Inferior parietal cortex (tissue), 1 donor: ENCODE measurements around the gene KNL1.
"Not testable (repeated sequence)": the region's sequence is repeated elsewhere in the genome, so short reads cannot be mapped to it uniquely, and the experiment has no call there.

ENCODE experiments used
- DNase-seq: peaks from one replicate; pipeline ENCODE4 v3.0.0-alpha.2; 2016; ENCODE audit errors: extremely low spot score

The KNL1 gene

GRCh38 chr15:40581796-40582195 lies 12.3 kb upstream of the KNL1 start:
- DNase-seq: not testable (repeated sequence)

- DNase-seq: peak; percentile 9
Observed at GRCh38 chr15:40582726-40583246, 11.3 kb upstream of the KNL1 start.

GRCh38 chr15:40584191-40584590 lies 9.9 kb upstream of the KNL1 start:
- peak; percentile 66 for DNase-seq

- DNase-seq: no peak
Observed at GRCh38 chr15:40590667-40591050, 3.4 kb upstream of the KNL1 start.

- no peak for DNase-seq
Observed at GRCh38 chr15:40591389-40591788, 2.7 kb upstream of the KNL1 start.

- peak; percentile 27 for DNase-seq
Observed at GRCh38 chr15:40593165-40593564, 884 bp upstream of the KNL1 start.

- DNase-seq: peak; percentile 9
Observed at GRCh38 chr15:40594429-40594836, 384 bp downstream of the KNL1 start.

DNA sequence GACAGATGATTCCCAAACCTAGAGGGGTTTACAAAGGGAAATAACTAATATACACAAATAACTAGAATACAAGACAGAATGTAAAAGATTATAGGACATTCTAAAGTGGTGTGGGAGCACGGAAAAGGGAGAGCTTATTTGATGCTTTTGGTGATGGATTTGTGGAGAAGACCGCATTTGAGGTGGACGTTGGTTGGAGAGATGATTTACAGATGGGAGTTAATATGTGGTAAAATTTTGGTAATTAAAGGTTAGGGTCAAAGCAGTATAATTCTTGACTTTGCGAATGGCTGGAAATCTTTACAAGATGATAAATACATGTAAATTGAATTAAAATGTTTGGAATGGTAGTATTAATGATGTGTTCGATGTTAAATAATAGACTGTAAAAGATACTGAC lies 1.2 kb downstream of the KNL1 start:
- DNase-seq: no peak

GRCh38 chr15:40595773-40596172 lies 1.7 kb downstream of the KNL1 start:
- no peak for DNase-seq

GRCh38 chr15:40597024-40597423 lies 3.0 kb downstream of the KNL1 start:
- DNase-seq: no peak

- no peak for DNase-seq
Observed at GRCh38 chr15:40598126-40598525, 4.1 kb downstream of the KNL1 start.

- no peak for DNase-seq
Observed at GRCh38 chr15:40598672-40599071, 4.6 kb downstream of the KNL1 start.

GRCh38 chr15:40600956-40601355 lies 6.9 kb downstream of the KNL1 start:
- no peak for DNase-seq

- no peak for DNase-seq
Observed at GRCh38 chr15:40603935-40604334, 9.9 kb downstream of the KNL1 start.

DNA sequence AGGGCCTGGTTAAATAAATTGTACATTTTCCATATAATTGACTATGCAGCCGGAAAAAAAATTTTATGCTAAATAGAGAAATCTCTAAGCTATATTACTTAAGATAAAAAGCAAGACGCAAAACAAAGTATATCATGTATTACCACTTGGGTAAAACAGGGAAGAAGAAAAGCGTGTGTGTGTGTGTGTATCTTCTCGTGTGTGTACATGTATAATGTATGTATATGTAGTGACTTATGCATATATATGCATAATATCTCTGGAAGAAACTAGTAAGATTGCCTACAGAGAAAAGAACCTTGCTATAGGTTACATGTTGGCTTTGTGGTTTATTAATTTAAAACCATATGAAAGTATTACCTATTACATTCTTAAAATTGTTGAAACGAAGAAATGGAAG lies 19.0 kb downstream of the KNL1 start:
- DNase-seq: no peak

DNA sequence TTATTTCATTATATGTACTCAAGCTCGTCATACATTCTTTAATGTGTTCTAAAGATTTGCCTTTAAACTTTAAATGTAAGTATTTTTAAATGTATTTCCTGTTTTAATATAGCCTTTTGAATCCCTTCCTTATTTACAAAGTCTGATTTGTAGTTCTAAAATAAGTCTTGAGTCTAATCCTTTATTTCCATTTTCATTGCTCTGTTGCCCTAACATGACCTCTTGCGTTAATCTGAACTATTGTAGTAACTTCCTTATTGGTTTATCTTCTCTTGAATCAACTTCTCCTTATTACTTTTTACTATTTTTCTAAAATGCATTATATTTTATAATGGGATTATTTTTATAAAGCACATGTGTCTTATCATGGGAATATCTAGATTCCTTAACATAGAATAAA lies 24.0 kb downstream of the KNL1 start:
- no peak for DNase-seq

DNA sequence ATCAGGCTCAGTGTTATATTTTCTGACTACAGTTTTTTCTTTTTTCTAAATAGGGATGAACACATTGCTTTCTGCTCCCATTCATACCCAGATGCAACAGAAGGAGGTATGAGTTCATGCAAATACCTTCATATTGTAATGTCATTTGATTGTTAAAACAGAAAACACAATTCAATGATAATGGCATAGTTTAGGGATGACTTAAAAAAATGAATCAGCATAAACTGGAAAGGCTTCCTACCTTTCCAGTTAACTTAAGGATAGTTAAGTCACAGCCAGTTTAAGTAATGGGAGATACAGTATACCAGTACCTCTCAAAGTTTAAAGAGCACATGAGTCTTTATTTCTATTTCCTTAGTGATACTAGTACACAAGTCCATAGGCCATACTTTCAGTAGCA lies 24.9 kb downstream of the KNL1 start:
- no peak for DNase-seq

- DNase-seq: no peak
Observed at GRCh38 chr15:40623361-40623760, 29.3 kb downstream of the KNL1 start.

DNA sequence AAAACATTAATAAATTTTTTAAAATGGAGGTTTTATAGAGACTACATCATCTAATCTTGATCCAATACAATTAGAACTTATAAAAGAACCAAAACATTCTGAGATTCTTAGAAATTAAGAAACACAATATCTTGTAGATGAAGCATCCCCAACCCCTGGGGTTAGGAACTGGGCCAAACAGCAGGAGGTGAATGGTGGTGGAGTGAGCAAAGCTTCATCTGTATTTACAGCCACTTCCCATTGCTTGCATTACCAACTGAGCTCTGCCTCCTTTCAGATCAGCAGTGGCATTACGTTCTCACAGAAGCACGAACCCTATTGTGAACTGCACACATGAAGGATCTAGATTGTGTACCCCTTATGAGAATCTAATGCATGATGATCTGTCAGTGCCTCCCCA lies 36.3 kb downstream of the KNL1 start:
- no peak for DNase-seq

DNA sequence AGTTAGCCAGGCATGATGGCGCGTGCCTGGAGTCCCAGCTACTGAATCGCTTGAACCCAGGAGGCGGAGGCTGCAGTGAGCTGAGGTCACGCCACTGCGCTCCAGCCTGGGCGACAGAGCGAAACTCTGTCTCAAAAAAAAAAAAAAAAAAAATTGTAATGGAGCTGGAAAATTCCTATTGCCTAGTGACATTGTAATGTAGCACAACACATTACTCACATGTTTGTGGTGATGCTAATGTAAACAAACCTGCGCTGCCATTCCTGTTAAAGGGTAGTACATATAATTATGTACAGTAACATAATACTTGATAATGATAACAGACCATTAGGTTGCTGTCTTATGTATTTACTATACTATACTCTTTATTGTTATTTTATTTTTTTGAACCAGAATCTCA lies 39.1 kb downstream of the KNL1 start:
- DNase-seq: no peak

GRCh38 chr15:40637221-40637745 lies 43.2 kb downstream of the KNL1 start:
- no peak for DNase-seq

GRCh38 chr15:40639677-40640076 lies 45.6 kb downstream of the KNL1 start:
- no peak for DNase-seq

DNA sequence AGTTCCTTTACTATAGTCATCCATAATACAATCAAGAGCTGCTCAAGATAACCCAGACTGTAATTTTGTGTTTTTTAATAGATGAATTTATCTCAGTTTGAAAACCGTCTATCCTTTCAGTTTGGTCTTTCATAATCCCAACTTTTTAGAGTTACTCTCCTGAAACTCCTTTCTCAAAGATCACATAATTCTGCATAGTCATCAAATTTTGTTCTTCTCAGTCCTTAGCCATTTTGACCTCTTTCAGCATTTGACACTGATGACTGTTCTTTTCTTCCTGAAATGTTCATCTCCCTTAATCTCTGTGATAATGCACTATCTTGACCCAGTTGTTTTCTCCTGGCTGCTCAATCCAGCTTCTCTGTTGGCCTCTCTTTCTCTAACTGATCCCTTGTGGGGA lies 53.5 kb downstream of the KNL1 start:
- DNase-seq: no peak

DNA sequence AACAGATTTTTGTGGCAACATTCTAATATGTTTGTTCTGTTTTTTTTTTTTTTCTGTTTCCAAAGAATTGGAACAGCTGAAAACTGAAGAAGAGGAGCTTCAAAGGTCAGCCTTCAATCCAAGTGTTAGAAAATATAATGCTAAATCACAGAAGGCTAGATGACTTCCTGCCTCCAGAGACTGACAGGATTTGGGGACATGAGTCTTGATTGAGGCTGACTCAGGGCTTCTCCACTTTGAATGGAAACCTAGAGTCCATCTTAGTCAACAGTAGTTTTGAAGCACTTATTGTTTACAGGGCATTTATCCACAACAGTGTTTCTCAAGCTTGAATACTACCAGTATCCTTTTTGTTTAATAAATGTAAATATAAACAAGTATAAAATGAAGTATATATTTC lies 56.4 kb downstream of the KNL1 start:
- DNase-seq: no peak
